UCSD-AML1 (cell line): ENCODE data around the gene CSRP3.
A peak's percentile ranks its signal among the peaks of the same experiment; 100 is the strongest.

ENCODE experiments used
- DNase-seq: peaks from one replicate; lab custom pipeline; 2025; ENCODE audit not compliant: unreplicated experiment; lab: John Stamatoyannopoulos, UW

Gene CSRP3

GRCh38 chr11:19201737-19202605, at the start of gene CSRP3:
CSRP3 (minus strand) TSS chr11:19201983; CDS start chr11:19192448, 9,535 bp downstream.
- no peak for DNase-seq

GRCh38 chr11:19251577-19251976, 49.8 kb upstream of the CSRP3 start:
- DNase-seq, result no peak

- DNase-seq, result no peak
Measured at GRCh38 chr11:19246816-19247215, 45.0 kb upstream of the CSRP3 start.

- DNase-seq, result no peak
Measured at GRCh38 chr11:19245351-19245750, 43.6 kb upstream of the CSRP3 start.

- no peak for DNase-seq
Measured at GRCh38 chr11:19244621-19245020, 42.8 kb upstream of the CSRP3 start.

- DNase-seq, result no peak
Measured at GRCh38 chr11:19244084-19244483, 42.3 kb upstream of the CSRP3 start.

- DNase-seq, result no peak
Measured at GRCh38 chr11:19243613-19244012, 41.8 kb upstream of the CSRP3 start.

- no peak for DNase-seq
Measured at GRCh38 chr11:19243143-19243542, 41.4 kb upstream of the CSRP3 start.

- no peak for DNase-seq
Measured at GRCh38 chr11:19242179-19242932, 40.6 kb upstream of the CSRP3 start.

GRCh38 chr11:19241260-19242178, 39.7 kb upstream of the CSRP3 start:
- DNase-seq, result no peak

GRCh38 chr11:19240420-19241259, 38.9 kb upstream of the CSRP3 start, which contains the start of gene E2F8:
E2F8 (minus strand) TSS chr11:19240945; CDS start chr11:19240121, 824 bp downstream.
- DNase-seq, result peak; percentile 93

GRCh38 chr11:19239039-19239438, 37.3 kb upstream of the CSRP3 start:
- no peak for DNase-seq

GRCh38 chr11:19237813-19238212, 36.0 kb upstream of the CSRP3 start:
- no peak for DNase-seq

GRCh38 chr11:19237381-19237780, 35.6 kb upstream of the CSRP3 start:
- no peak for DNase-seq

- no peak for DNase-seq
Measured at GRCh38 chr11:19234231-19234817, 32.5 kb upstream of the CSRP3 start.

GRCh38 chr11:19232910-19233503, 31.2 kb upstream of the CSRP3 start:
- no peak for DNase-seq

- DNase-seq, result no peak
Measured at GRCh38 chr11:19229671-19230070, 27.9 kb upstream of the CSRP3 start.

GRCh38 chr11:19228968-19229367, 27.2 kb upstream of the CSRP3 start:
- no peak for DNase-seq
